Mesodermal cell (in vitro differentiated cells): Measurements from ENCODE around the gene ELP4.
A peak's percentile ranks its signal among the peaks of the same experiment; 100 is the strongest.

Experiments
- H3K27ac ChIP-seq: 2 replicates; pipeline ENCODE4 v1.7.0; 2013; ENCODE audit warnings: mild to moderate bottlenecking, low read depth, low read length, moderate library complexity; ENCODE audit not compliant: severe bottlenecking
- H3K36me3 ChIP-seq: 2 replicates; pipeline ENCODE4 v1.7.1; 2013; ENCODE audit warnings: mild to moderate bottlenecking, low read length, moderate library complexity; ENCODE audit not compliant: control insufficient read depth, insufficient read depth
- H3K4me1 ChIP-seq: one replicate; pipeline ENCODE4 v1.7.1; 2013; ENCODE audit warnings: mild to moderate bottlenecking, low read length; ENCODE audit not compliant: insufficient read depth, control insufficient read depth, poor library complexity, severe bottlenecking
- H3K4me3 ChIP-seq: 2 replicates; pipeline ENCODE4 v1.7.0; 2013; ENCODE audit warnings: low read length, control low read depth, mild to moderate bottlenecking; ENCODE audit not compliant: insufficient read depth, poor library complexity, severe bottlenecking; ENCODE audit errors: extremely low read depth
- H3K9me3 ChIP-seq: 2 replicates; pipeline ENCODE4 v1.7.1; 2013; ENCODE audit warnings: mild to moderate bottlenecking, low read length, moderate library complexity; ENCODE audit not compliant: control insufficient read depth
- WGBS, 2 experiments: methylation state at CpG; one replicate each; pipeline ENCODE4 v1.1.5; 2013; ENCODE audit warnings: missing lambda C conversion rate in 2 of 2; ENCODE audit not compliant: insufficient coverage in 2 of 2; 5-methylcytosine and 5-hydroxymethylcytosine counted together

The ELP4 gene

DNA sequence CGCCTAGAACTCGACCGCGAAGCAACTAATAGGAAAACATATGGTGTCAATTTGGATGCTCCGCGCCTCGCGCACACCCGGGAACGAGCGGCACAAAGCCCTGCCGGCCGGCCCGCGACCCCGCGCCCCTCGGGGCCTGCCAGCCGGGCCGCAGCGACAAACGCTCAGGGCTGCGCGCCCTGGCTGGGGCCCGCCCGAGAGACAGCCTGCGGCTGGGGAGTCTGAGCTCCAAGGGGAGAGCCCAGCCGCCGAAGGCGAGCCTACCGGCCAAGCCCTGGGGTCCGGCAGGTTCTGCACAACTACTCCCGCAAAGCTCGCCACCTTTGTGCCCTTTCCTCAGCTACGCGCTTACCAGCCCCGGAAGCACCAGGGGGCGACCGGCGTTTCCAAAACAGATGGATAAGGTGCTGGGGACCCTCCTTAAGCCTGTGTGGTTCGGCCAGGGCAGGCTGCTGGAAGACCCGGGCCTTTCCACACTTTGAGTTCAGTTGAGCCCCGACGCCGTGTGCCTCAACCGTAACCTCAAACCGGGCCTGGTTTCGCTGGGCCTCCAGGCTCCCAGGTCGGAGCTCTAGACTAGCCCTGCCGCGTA, 295.6 kb downstream of the ELP4 start:
- no peaks in the 10 kb centered on the region for H3K36me3 ChIP-seq
- peaks cover 5% of the 10 kb centered on the region for H3K4me1 ChIP-seq
- H3K9me3 ChIP-seq: no peaks in the 10 kb centered on the region
- 2% methylated on average over 43 to 44 of the region's 51 CpGs for WGBS, 2 experiments
- no peak overlapping the region for H3K4me3 ChIP-seq
- no peak overlapping the region for H3K27ac ChIP-seq

DNA sequence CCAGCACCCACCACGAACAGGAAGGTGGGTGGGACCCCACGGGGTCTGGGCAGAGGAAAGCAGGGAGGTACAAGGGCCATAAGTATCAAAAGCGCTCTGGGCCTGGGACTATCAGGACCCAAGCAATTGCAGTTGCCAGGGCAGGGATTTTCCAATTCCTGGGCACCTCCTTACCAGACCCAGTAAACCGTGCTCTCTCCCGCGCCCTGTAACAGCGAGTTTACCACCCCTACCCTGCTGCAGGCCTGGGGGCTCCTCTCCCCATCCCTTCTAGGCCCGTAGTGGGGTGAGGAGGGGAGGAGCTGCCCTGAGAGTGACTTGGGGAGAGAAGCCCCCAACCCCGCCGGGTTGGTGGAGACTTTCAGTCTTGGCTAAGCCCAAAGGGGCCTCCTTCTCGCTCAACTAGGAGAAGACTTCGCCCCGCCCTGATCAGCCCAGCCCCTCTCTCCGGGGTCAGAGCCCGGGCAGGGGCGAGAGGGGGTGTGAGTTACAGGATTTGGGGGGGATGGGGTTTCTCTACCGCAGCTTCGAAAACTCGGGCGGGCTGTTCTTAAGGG, 296.1 kb downstream of the ELP4 start:
- Histone ChIP-seq H3K36me3 (no peaks in the 10 kb centered on the region), H3K4me3 (no peak overlapping the region), H3K9me3 (no peaks in the 10 kb centered on the region), H3K27ac (no peak overlapping the region), H3K4me1 (peaks cover 5% of the 10 kb centered on the region)
- WGBS, 2 experiments: 0 to 2% methylated on average over 3 to 7 of the region's 20 CpGs

- Histone ChIP-seq H3K9me3 (no peaks in the 10 kb centered on the region), H3K4me3 (no peak overlapping the region), H3K27ac (no peak overlapping the region), H3K4me1 (peaks cover 5% of the 10 kb centered on the region), H3K36me3 (no peaks in the 10 kb centered on the region)
- 2 to 5% methylated on average over 32 of the region's 36 CpGs for WGBS, 2 experiments
Observed at GRCh38 chr11:31806186-31806927, 296.8 kb downstream of the ELP4 start.

- no peaks in the 10 kb centered on the region for H3K36me3 ChIP-seq
- 3 to 4% methylated on average over 10 to 12 of the region's 13 CpGs for WGBS, 2 experiments
- H3K9me3 ChIP-seq: no peaks in the 10 kb centered on the region
- H3K27ac ChIP-seq: no peak overlapping the region
- no peak overlapping the region for H3K4me3 ChIP-seq
- H3K4me1 ChIP-seq: peaks cover 8% of the 10 kb centered on the region
Observed at GRCh38 chr11:31806928-31807798, 297.6 kb downstream of the ELP4 start.

DNA sequence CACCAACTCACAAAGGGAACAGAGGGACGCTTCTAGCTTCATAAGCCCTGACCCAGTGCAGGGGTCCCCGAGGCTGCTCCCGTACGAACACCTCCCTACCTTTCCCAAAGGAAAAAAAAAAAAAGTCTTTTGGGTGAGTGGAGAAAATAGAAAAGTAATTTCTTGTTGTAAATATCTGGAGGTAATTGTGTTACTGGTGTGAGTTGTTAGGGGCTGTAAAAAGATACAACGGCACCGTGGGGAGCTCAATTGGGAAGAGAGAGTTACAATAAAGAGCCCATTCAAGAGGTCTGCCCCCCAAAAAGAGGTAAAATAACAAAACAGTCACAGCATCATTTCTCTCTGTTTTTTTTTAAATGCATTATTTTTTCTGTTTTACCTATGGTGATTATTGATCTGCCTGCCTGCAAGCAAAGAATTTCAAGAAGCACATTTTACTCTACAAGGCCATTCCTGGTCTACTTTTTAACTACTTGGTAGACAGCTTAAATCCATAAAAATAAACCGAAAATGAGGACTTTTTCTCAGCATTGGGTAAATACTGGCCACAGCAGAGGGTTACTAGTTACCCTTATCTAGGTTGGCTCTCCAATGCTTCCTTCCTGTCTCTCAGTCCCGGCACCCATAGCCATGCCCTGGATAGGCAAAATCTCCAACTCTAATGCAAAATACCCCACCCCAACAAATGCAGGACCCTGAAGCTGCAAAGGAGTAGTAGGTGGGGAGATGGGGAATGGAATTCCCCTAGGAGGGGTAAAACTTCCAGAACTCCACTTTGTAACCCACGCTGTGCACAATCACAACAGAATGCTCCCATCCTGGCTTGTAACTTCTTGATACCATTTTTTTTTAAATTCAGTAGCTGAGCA, 298.5 kb downstream of the ELP4 start:
- no peaks in the 10 kb centered on the region for H3K9me3 ChIP-seq
- no peaks in the 10 kb centered on the region for H3K36me3 ChIP-seq
- H3K27ac ChIP-seq: no peak overlapping the region
- no peak overlapping the region for H3K4me3 ChIP-seq
- WGBS, 2 experiments: 0% methylated on average over 1 of the region's 9 CpGs
- peaks cover 16% of the 10 kb centered on the region for H3K4me1 ChIP-seq

- WGBS, 2 experiments: 0 to 1% methylated on average over 11 to 12 of the region's 21 CpGs
- Histone ChIP-seq H3K4me3 (no peak overlapping the region), H3K9me3 (no peaks in the 10 kb centered on the region), H3K4me1 (peaks cover 23% of the 10 kb centered on the region), H3K27ac (no peak overlapping the region), H3K36me3 (no peaks in the 10 kb centered on the region)
Observed at GRCh38 chr11:31808721-31809540, 299.4 kb downstream of the ELP4 start.

DNA sequence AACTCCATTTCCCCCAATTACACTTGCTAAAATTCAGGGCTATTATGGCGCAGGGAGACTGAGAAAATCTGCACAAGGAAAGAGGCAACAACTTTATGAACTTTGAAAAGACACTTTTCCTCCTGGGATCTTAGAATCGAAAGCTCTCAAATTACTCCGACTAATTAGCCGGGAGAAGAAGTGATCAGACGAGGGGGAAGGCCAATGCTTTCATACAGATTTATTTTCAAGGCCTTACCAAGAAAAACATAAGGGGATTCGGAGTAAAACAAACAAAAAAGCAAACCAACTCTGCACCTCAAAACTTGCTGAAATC, 299.9 kb downstream of the ELP4 start:
- Histone ChIP-seq H3K27ac (no peak overlapping the region), H3K9me3 (no peaks in the 10 kb centered on the region), H3K36me3 (no peaks in the 10 kb centered on the region), H3K4me1 (peaks cover 23% of the 10 kb centered on the region), H3K4me3 (no peak overlapping the region)
- 0 to 10% methylated on average over 1 to 2 of the region's 6 CpGs for WGBS, 2 experiments

GRCh38 chr11:31809857-31810778, 300.6 kb downstream of the ELP4 start:
- WGBS, 2 experiments: 0% methylated on average over 58 to 67 of the region's 91 CpGs
- H3K36me3 ChIP-seq: no peaks in the 10 kb centered on the region
- H3K27ac ChIP-seq: no peak overlapping the region
- peaks cover 23% of the 10 kb centered on the region for H3K4me1 ChIP-seq
- H3K9me3 ChIP-seq: no peaks in the 10 kb centered on the region
- peak overlapping the region; percentile 24 for H3K4me3 ChIP-seq
